H1 (cell line): ENCODE measurements around the gene YIPF1. TPM values are rescaled to one million over a fixed set of nuclear protein-coding genes. Genes with fewer than 3 reads are reported as not detected.

Source experiments
- CTCF ChIA-PET: fragments of 300-600 bp; sonication (Branson Sonifier 250); formaldehyde crosslinking; loops from one replicate; lab custom pipeline; 2021; ENCODE audit not compliant: partially characterized antibody; lab: Charles Lee
- POLR2A ChIA-PET: fragments of 300-600 bp; sonication (Branson Sonifier 250); formaldehyde crosslinking; loops from one replicate; lab custom pipeline; 2021; ENCODE audit warnings: inconsistent platforms; ENCODE audit not compliant: partially characterized antibody; lab: Charles Lee
- DNase-seq, 2 experiments: peaks; one replicate each; pipeline versions ENCODE4 v3.0.0 to v3.0.0-alpha.2; 2010 to 2022; ENCODE audit warnings: low spot score in 2 of 2, low read depth in 1 of 2, mixed read lengths in 1 of 2
- FAIRE-seq: peaks from 2 replicates; lab custom pipeline; 2011; peaks lifted over from hg19 to GRCh38; lab: Jason Lieb, UNC
- H2AFZ ChIP-seq: 2 replicates; pipeline ENCODE4 v1.8.1; 2012; ENCODE audit warnings: low read length, inconsistent platforms
- H2AK5ac ChIP-seq: 2 replicates; pipeline ENCODE4 v1.6.1; 2013; ENCODE audit warnings: low read depth, low read length
- H2BK120ac ChIP-seq: replicated peaks from 2 replicates; pipeline ENCODE3; 2013; ENCODE audit warnings: low read depth, low read length, inconsistent platforms
- H2BK12ac ChIP-seq: 2 replicates; pipeline ENCODE4 v1.6.1; 2013; ENCODE audit warnings: low read depth, low read length
- H2BK15ac ChIP-seq: 2 replicates; pipeline ENCODE4 v1.6.1; 2013; ENCODE audit warnings: low read length
- H2BK20ac ChIP-seq: 2 replicates; pipeline ENCODE4 v1.6.1; 2013; ENCODE audit warnings: low read length
- H2BK5ac ChIP-seq: 2 replicates; pipeline ENCODE4 v1.6.1; 2013; ENCODE audit warnings: low read depth, low read length
- H3K14ac ChIP-seq: 2 replicates; pipeline ENCODE4 v1.6.1; 2013; ENCODE audit warnings: inconsistent platforms; ENCODE audit not compliant: insufficient read length
- H3K18ac ChIP-seq: 2 replicates; pipeline ENCODE4 v1.6.1; 2013; ENCODE audit warnings: low read length; ENCODE audit errors: extremely low read depth
- H3K23ac ChIP-seq: 2 replicates; pipeline ENCODE4 v1.6.1; 2013; ENCODE audit warnings: inconsistent platforms; ENCODE audit not compliant: insufficient read length
- H3K23me2 ChIP-seq: 2 replicates; pipeline ENCODE4 v1.6.1; 2013; ENCODE audit warnings: low read depth, low read length
- H3K27ac ChIP-seq: 2 replicates; pipeline ENCODE4 v1.6.1; 2011; ENCODE audit warnings: low read depth, low read length, inconsistent platforms
- H3K27me3 ChIP-seq, 4 experiments: replicated peaks in 1 of 4; 1 replicate in 1 of 4; 2 replicates in 3 of 4; pipeline versions ENCODE4 v1.6.1 to v1.8.1; 2011 to 2013; ENCODE audit warnings: low read length in 3 of 4, mild to moderate bottlenecking in 3 of 4, inconsistent platforms in 2 of 4, mixed read lengths in 2 of 4, moderate library complexity in 1 of 4; ENCODE audit not compliant: control insufficient read depth in 3 of 4, insufficient read depth in 3 of 4; ENCODE audit errors: extremely low read depth in 1 of 4
- H3K36me3 ChIP-seq, 4 experiments: 2 replicates each; pipeline versions ENCODE4 v1.6.1 to v1.8.1; 2011 to 2013; ENCODE audit warnings: mild to moderate bottlenecking in 4 of 4, low read length in 3 of 4, moderate library complexity in 2 of 4, control low read depth in 1 of 4, inconsistent platforms in 1 of 4; ENCODE audit not compliant: insufficient read depth in 4 of 4, control insufficient read depth in 2 of 4
- H3K4ac ChIP-seq: replicated peaks from 2 replicates; pipeline ENCODE3; 2013; ENCODE audit warnings: low read length, low read depth, mixed read lengths, inconsistent platforms; ENCODE audit not compliant: insufficient read length
- H3K4me1 ChIP-seq, 4 experiments: replicated peaks in 1 of 4; 1 replicate in 1 of 4; 2 replicates in 3 of 4; pipeline versions ENCODE4 v1.6.1 to v1.8.1; 2011 to 2013; ENCODE audit warnings: low read length in 3 of 4, inconsistent platforms in 2 of 4, mixed read lengths in 1 of 4; ENCODE audit not compliant: insufficient read depth in 4 of 4, control insufficient read depth in 3 of 4
- H3K4me2 ChIP-seq, 2 experiments: 2 replicates each; pipeline versions ENCODE4 v1.6.1 to v1.8.1; 2011 to 2013; ENCODE audit warnings: low read depth in 2 of 2, low read length in 2 of 2, control low read depth in 1 of 2, inconsistent platforms in 1 of 2, mild to moderate bottlenecking in 1 of 2; ENCODE audit not compliant: insufficient read depth in 1 of 2
- H3K4me3 ChIP-seq, 4 experiments: fragments of 200-600, 300-600 bp in 1 of 4; sonication (generic), shearing (Covaris generic), sonication (Bioruptor Twin) in 1 of 4; 2 replicates each; pipeline versions ENCODE4 v1.5.1 to v1.8.1; 2011 to 2016; ENCODE audit warnings: low read length in 4 of 4, low read depth in 3 of 4, control low read depth in 2 of 4, inconsistent platforms in 2 of 4, mild to moderate bottlenecking in 2 of 4, mixed read lengths in 1 of 4, moderate library complexity in 1 of 4; ENCODE audit not compliant: insufficient read depth in 2 of 4; ENCODE audit errors: extremely low read depth in 1 of 4
- H3K56ac ChIP-seq: replicated peaks from 2 replicates; pipeline ENCODE3; 2013; ENCODE audit warnings: low read depth, mild to moderate bottlenecking, mixed read lengths, low read length, inconsistent platforms; ENCODE audit not compliant: insufficient read length
- H3K79me1 ChIP-seq: 2 replicates; pipeline ENCODE4 v1.6.1; 2013; ENCODE audit warnings: low read depth, low read length, control low read depth
- H3K79me2 ChIP-seq, 2 experiments: 2 replicates each; pipeline versions ENCODE4 v1.6.1 to v1.8.1; 2012 to 2013; ENCODE audit warnings: low read length in 2 of 2, mild to moderate bottlenecking in 2 of 2, inconsistent platforms in 1 of 2; ENCODE audit not compliant: insufficient read depth in 2 of 2, control insufficient read depth in 1 of 2
- H3K9ac ChIP-seq, 4 experiments: replicated peaks in 1 of 4; 1 replicate in 1 of 4; 2 replicates in 3 of 4; pipeline versions ENCODE4 v1.6.1 to v1.8.1; 2011 to 2013; ENCODE audit warnings: low read depth in 3 of 4, low read length in 3 of 4, control low read depth in 2 of 4, mild to moderate bottlenecking in 2 of 4, moderate library complexity in 2 of 4, inconsistent platforms in 1 of 4; ENCODE audit errors: extremely low read depth in 1 of 4
- H3K9me3 ChIP-seq, 2 experiments: 2 replicates each; pipeline versions ENCODE4 v1.6.1 to v1.8.1; 2012 to 2013; ENCODE audit warnings: mild to moderate bottlenecking in 2 of 2, moderate library complexity in 2 of 2, control low read depth in 1 of 2, inconsistent platforms in 1 of 2, low read depth in 1 of 2, low read length in 1 of 2, mixed read lengths in 1 of 2; ENCODE audit not compliant: insufficient read depth in 2 of 2
- H4K20me1 ChIP-seq, 2 experiments: replicated peaks in 1 of 2; 2 replicates each; pipeline versions ENCODE3 to v1.8.1; 2011 to 2013; ENCODE audit warnings: inconsistent platforms in 2 of 2, low read length in 2 of 2, mild to moderate bottlenecking in 1 of 2; ENCODE audit not compliant: insufficient read depth in 2 of 2, control insufficient read depth in 1 of 2
- H4K5ac ChIP-seq: 2 replicates; pipeline ENCODE4 v1.6.1; 2013; ENCODE audit warnings: low read length, low read depth, mixed read lengths, inconsistent platforms; ENCODE audit not compliant: insufficient read length
- H4K8ac ChIP-seq: 2 replicates; pipeline ENCODE4 v1.8.0; 2013; ENCODE audit warnings: mild to moderate bottlenecking, moderate library complexity, low read length, inconsistent platforms; ENCODE audit not compliant: insufficient read depth; ENCODE audit errors: extremely low read depth
- H4K91ac ChIP-seq: replicated peaks from 2 replicates; pipeline ENCODE3; 2013; ENCODE audit warnings: low read length, mixed read lengths, inconsistent platforms; ENCODE audit not compliant: insufficient read length
- FOSL1 ChIP-seq: IDR thresholded peaks from 2 replicates; pipeline ENCODE4 v1.6.1; 2011; ENCODE audit warnings: mild to moderate bottlenecking, low read depth, low read length, moderate library complexity; ENCODE audit not compliant: insufficient read depth
- RAD21 ChIP-seq, 2 experiments: IDR thresholded peaks in 1 of 2; conservative IDR thresholded peaks in 1 of 2; 2 replicates each; pipeline ENCODE4 v1.6.1; 2011; ENCODE audit warnings: low read depth in 2 of 2, low read length in 2 of 2, improper control_type of control experiment in 1 of 2, inconsistent platforms in 1 of 2, mild to moderate bottlenecking in 1 of 2, moderate library complexity in 1 of 2
- WGBS, 2 experiments: shearing (Covaris generic) in 1 of 2; methylation state at CpG; one replicate each; pipeline versions ENCODE4 v1.1.6 to v1.1.7; 2013 to 2015; ENCODE audit warnings: low lambda C conversion rate in 2 of 2, mixed read lengths in 2 of 2, inconsistent platforms in 1 of 2, low coverage in 1 of 2, missing lambda C conversion rate in 1 of 2; ENCODE audit not compliant: insufficient replicate concordance in 2 of 2, insufficient coverage in 1 of 2, insufficient read length in 1 of 2; ENCODE audit errors: extremely low coverage in 1 of 2, missing lambda C conversion rate in 1 of 2; 5-methylcytosine and 5-hydroxymethylcytosine counted together
- polyA plus RNA-seq, 7 experiments: library from polyadenylated mRNA; depleted of rRNA in 3 of 7; stranded (reverse) in 5 of 7; unstranded in 2 of 7; fragments of >200 nt in 5 of 7; fragments of 200-250 nt in 2 of 7; gene quantifications; 1 replicate in 5 of 7; 2 replicates in 1 of 7; 4 replicates in 1 of 7; pipeline versions ENCODE4 v1.2.1 to v1.2.3, GENCODE V29; 2011 to 2013; ENCODE audit warnings: missing spikeins in 2 of 7, mixed read lengths in 2 of 7
- total RNA-seq: library from RNA; stranded (reverse); fragmentation: NEBNext Ultra II Directional; extraction: Animal tissue kit (Norgen Biotek cat#: 25700); gene quantifications from 2 replicates; pipeline ENCODE4 v1.2.1, GENCODE V29; 2021

YIPF1 gene
- total and polyA plus RNA-seq, 2 of the 8 experiments (the other 6 are each of a cell fraction or from before 2014, with no cell fraction given) = 31.8 to 53.7 TPM

- H4K8ac ChIP-seq = no peak overlapping the region
- H3K9ac ChIP-seq = no peak overlapping the region
- H3K27me3 ChIP-seq = no peaks in the 10 kb centered on the region
- no peaks in the 10 kb centered on the region for H3K79me2 ChIP-seq
- 0 out of 2 replicates have a peak, but pooled peaks cover 2% of the 10 kb centered on the region for H3K23me2 ChIP-seq
- ChIA-PET CTCF (no interaction called here), POLR2A (no interaction called here)
- H3K23ac ChIP-seq = no peak overlapping the region
- no peak overlapping the region for H4K5ac ChIP-seq
- no peak overlapping the region for H4K91ac ChIP-seq
- H3K4me2 ChIP-seq = no peak overlapping the region
- peaks cover 6 to 9% of the 10 kb centered on the region in 2 experiments; a peak in 3 of 4 replicates for H3K9me3 ChIP-seq
- FAIRE-seq (no peak), DNase-seq (no peak)
- H3K4me3 ChIP-seq = no peak overlapping the region
- no peak overlapping the region for H3K18ac ChIP-seq
- TF ChIP-seq RAD21 (IDR thresholded peaks at IDR 0.05 in 1 of 2, conservative IDR thresholded peaks at IDR 0.05 in 1 of 2; ENCODE audit: low read depth in 2 of 2, low read length in 2 of 2) (no peak), FOSL1 (no peak)
- H2BK5ac ChIP-seq = no peak overlapping the region
- no peak overlapping the region for H2AK5ac ChIP-seq
- H3K36me3 ChIP-seq = peaks cover 0 to 15% (median 4%) of the 10 kb centered on the region in 4 experiments; a peak in 4 of 8 replicates
- H3K14ac ChIP-seq = no peak overlapping the region
- H2AFZ ChIP-seq = no peak overlapping the region
- H2BK12ac ChIP-seq = no peak overlapping the region
- H2BK15ac ChIP-seq = no peak overlapping the region
- no peak overlapping the region for H3K56ac ChIP-seq
- no peak overlapping the region for H2BK120ac ChIP-seq
- no peak overlapping the region for H2BK20ac ChIP-seq
- H3K4ac ChIP-seq = no peak overlapping the region
- 93% methylated on average over 2 of the region's 2 CpGs; no CpG with 5 or more reads in 1 of the 2 experiments for WGBS, 2 experiments
- no peaks in the 10 kb centered on the region for H3K79me1 ChIP-seq
- H3K27ac ChIP-seq = no peak overlapping the region
- no peaks in the 10 kb centered on the region for H3K4me1 ChIP-seq
- H4K20me1 ChIP-seq = no peaks in the 10 kb centered on the region
Observed at GRCh38 chr1:53929246-53929960, 39.8 kb upstream of the YIPF1 start.
